Upper lobe of left lung (tissue), 6 donors: ENCODE results near the gene ST6GALNAC3. TPM values are rescaled to one million over a fixed set of nuclear protein-coding genes. Genes with fewer than 3 reads are reported as not detected.

Experiments
- ATAC-seq, 2 donors: fragments of 200-7000 bp; cut with Tn5 transposase; one replicate each; pipeline ENCODE4 v1.9.1; 2022; ENCODE audit warnings: mild to moderate bottlenecking in 2 of 2, moderate library complexity in 2 of 2; ENCODE audit not compliant: low FRiP score in 2 of 2
- DNase-seq, 2 donors: peaks; one replicate each; pipeline ENCODE4 v3.0.0-alpha.2; 2019 to 2020
- H3K27ac ChIP-seq, 4 donors: fragments of 200-600 bp; sonication (generic); one replicate each; pipeline ENCODE4 v1.5.1; 2016 to 2019
- H3K27me3 ChIP-seq, 4 donors: fragments of 200-600 bp; sonication (generic); one replicate each; pipeline ENCODE4 v1.5.1; 2017 to 2019
- H3K36me3 ChIP-seq, 4 donors: fragments of 200-600 bp; sonication (generic); one replicate each; pipeline ENCODE4 v1.5.1; 2016 to 2019
- H3K4me1 ChIP-seq, 4 donors: fragments of 200-600 bp; sonication (generic); one replicate each; pipeline ENCODE4 v1.5.1; 2018 to 2019
- H3K4me3 ChIP-seq, 4 donors: fragments of 200-600 bp; sonication (generic); one replicate each; pipeline ENCODE4 v1.5.1; 2017 to 2019; ENCODE audit warnings: mild to moderate bottlenecking in 2 of 4, moderate library complexity in 1 of 4
- H3K9me3 ChIP-seq, 4 donors: fragments of 200-600 bp; sonication (generic); one replicate each; pipeline ENCODE4 v1.5.1; 2018 to 2019
- EP300 ChIP-seq, 4 donors: sonication (generic); formaldehyde crosslinking; IDR thresholded peaks; one replicate each; pipeline ENCODE4 v1.5.1; 2017; ENCODE audit warnings: antibody characterized with exemption in 4 of 4, control low read depth in 2 of 4
- POLR2A ChIP-seq, 4 donors: fragments of 450-650 bp; IDR thresholded peaks; one replicate each; pipeline ENCODE4 v1.5.1; 2016 to 2017; ENCODE audit warnings: antibody characterized with exemption in 4 of 4, mild to moderate bottlenecking in 2 of 4
- POLR2AphosphoS5 ChIP-seq, 2 donors: sonication (generic); formaldehyde crosslinking; IDR thresholded peaks; one replicate each; pipeline ENCODE4 v1.5.1; 2017; ENCODE audit warnings: antibody characterized with exemption in 2 of 2
- WGBS, 2 donors: methylation state at CpG; one replicate each; pipeline ENCODE4 v1.1.5; 2017 to 2018; 5-methylcytosine and 5-hydroxymethylcytosine counted together
- total RNA-seq, 6 donors: library from RNA; depleted of rRNA in 4 of 6; stranded (reverse); fragments of >200 nt in 4 of 6; gene quantifications; one replicate each; pipeline versions ENCODE4 v1.1.0 to v1.2.1, GENCODE V29; 2016 to 2021
- TF ChIP-seq, protein P1 (sequence below), 6 experiments: fragments of 450-650 bp in 4 of 6; fragments of 200-600 bp in 2 of 6; sonication (generic) in 2 of 6; IDR thresholded peaks; one replicate each; pipeline ENCODE4 v1.5.1; 2016 to 2019; ENCODE audit warnings: antibody characterized with exemption in 6 of 6
- donor health status: DM: no; HTN: no; CAD: no; lungs with moderate emphysema.
- donor health status: DM: no; HTN: yes; CAD: no; lungs with severe emphysema.

ST6GALNAC3 gene
- total RNA-seq, 6 donors from 2014 or later, result 5.8 to 13.1 (median 11.3) TPM

DNA sequence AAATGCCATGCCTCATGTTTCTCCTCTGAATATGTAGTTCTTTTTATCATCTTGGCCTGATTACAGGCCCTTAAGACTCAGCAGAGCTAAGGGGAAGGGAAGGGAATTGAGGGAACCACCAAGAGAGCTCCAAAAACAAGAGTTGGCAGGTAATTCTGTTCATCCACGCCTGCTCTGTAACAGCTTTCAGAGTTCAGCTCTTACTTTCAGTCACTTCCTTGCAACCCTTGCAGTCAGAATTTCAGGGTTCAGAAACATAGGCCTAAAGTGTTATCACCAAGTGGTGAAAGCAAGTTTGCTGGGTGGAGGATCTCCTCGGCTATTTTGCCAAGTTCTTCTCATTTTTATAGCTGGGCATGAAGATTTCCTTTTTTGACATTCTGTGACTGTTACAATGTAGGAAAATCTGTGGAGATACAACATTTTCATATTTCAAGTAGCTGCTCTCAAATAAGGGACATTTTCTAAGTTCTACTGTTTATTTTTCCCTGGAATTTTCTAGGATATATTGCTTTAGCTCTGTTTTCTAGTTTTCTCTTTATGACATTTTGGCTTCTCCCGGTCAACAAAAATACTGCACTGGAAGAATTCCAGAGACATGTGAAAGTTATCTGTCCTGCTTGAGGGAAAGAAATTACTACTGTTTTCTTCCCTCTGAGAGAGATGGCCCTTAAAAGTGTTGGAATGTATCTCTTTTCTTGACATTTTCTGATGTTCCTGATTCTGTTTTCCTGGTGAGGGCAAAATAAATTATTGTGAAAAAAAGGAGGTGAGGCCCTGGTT lies 540.9 kb downstream of the ST6GALNAC3 start:
- no peak for DNase-seq
- TF ChIP-seq EP300 (IDR thresholded peaks at IDR 0.05), result no peak
- TF ChIP-seq, protein P1, sequence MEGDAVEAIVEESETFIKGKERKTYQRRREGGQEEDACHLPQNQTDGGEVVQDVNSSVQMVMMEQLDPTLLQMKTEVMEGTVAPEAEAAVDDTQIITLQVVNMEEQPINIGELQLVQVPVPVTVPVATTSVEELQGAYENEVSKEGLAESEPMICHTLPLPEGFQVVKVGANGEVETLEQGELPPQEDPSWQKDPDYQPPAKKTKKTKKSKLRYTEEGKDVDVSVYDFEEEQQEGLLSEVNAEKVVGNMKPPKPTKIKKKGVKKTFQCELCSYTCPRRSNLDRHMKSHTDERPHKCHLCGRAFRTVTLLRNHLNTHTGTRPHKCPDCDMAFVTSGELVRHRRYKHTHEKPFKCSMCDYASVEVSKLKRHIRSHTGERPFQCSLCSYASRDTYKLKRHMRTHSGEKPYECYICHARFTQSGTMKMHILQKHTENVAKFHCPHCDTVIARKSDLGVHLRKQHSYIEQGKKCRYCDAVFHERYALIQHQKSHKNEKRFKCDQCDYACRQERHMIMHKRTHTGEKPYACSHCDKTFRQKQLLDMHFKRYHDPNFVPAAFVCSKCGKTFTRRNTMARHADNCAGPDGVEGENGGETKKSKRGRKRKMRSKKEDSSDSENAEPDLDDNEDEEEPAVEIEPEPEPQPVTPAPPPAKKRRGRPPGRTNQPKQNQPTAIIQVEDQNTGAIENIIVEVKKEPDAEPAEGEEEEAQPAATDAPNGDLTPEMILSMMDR (IDR thresholded peaks at IDR 0.05), result no peak
- no peak for TF ChIP-seq POLR2AphosphoS5 (IDR thresholded peaks at IDR 0.05)
- TF ChIP-seq POLR2A (IDR thresholded peaks at IDR 0.05), result no peak
- H3K4me1 ChIP-seq, result no peaks in the 10 kb centered on the region
- no peaks in the 10 kb centered on the region for H3K27me3 ChIP-seq
- no peak for ATAC-seq
- H3K4me3 ChIP-seq, result no peak overlapping the region
- WGBS, 2 donors, result 77 to 85% methylated on average over 3 of the region's 3 CpGs
- no peak overlapping the region for H3K27ac ChIP-seq
- H3K9me3 ChIP-seq, result no peaks in the 10 kb centered on the region
- H3K36me3 ChIP-seq, result no peaks in the 10 kb centered on the region

- H3K4me1 ChIP-seq, result no peaks in the 10 kb centered on the region
- no peaks in the 10 kb centered on the region for H3K9me3 ChIP-seq
- no peak for DNase-seq
- no peak for TF ChIP-seq POLR2A (IDR thresholded peaks at IDR 0.05)
- TF ChIP-seq POLR2AphosphoS5 (IDR thresholded peaks at IDR 0.05), result no peak
- TF ChIP-seq EP300 (IDR thresholded peaks at IDR 0.05), result no peak
- TF ChIP-seq, protein P1 (IDR thresholded peaks at IDR 0.05), result no peak
- WGBS, 2 donors, result 93 to 97% methylated on average over 4 of the region's 4 CpGs
- ATAC-seq, result no peak
- no peak overlapping the region for H3K4me3 ChIP-seq
- H3K27ac ChIP-seq, result no peak overlapping the region
- no peaks in the 10 kb centered on the region for H3K36me3 ChIP-seq
- H3K27me3 ChIP-seq, result no peaks in the 10 kb centered on the region
These were observed 545.8 kb downstream of the ST6GALNAC3 start for GRCh38 chr1:76620371-76620770.

- no peak for DNase-seq
- TF ChIP-seq POLR2AphosphoS5 (IDR thresholded peaks at IDR 0.05) (no peak), POLR2A (IDR thresholded peaks at IDR 0.05) (no peak), EP300 (IDR thresholded peaks at IDR 0.05) (no peak)
- TF ChIP-seq, protein P1 (IDR thresholded peaks at IDR 0.05), result no peak
- WGBS, 2 donors, result 80 to 81% methylated on average over 7 of the region's 7 CpGs
- no peak overlapping the region for H3K27ac ChIP-seq
- no peak overlapping the region for H3K4me3 ChIP-seq
- H3K9me3 ChIP-seq, result no peaks in the 10 kb centered on the region
- H3K4me1 ChIP-seq, result no peaks in the 10 kb centered on the region
- ATAC-seq, result no peak
- H3K36me3 ChIP-seq, result no peaks in the 10 kb centered on the region
- no peaks in the 10 kb centered on the region for H3K27me3 ChIP-seq
These were observed 548.4 kb downstream of the ST6GALNAC3 start for GRCh38 chr1:76622774-76623528.

DNA sequence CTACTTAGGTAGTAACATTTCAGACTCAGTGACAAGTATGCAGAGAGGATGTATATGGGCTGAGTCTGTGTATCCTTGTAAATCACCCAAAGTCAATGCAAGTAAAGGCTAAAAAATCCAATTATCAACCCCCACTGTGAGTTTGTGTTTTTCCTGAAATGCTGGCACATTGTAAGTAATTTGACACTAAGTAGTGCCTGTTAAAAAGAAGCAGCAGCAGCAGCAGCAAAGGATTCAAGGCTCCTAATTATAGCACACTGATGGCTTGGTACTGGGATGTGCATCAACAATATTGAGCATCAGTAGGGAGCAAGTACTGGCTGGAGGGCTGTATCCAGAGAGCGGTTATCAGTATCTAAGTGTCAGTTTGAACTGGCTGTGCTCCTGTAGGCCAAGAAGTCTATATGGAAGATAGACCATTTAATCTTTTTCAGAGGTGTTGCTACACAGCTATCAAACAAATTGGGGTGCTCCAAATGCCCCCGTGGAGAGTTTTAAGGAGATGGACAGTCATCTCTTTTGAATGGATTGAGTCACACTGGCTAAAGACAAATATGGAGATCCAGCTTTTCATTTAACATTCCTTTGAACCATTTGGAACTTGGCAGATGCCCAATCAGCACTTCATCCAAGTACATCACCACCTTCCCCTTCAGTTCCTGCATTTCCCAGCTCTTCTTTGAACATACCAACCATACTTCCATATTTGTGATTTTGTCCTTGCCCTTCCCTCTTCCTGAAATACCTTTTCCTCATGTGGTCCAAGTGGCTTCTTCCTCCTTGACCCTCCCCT lies 551.5 kb downstream of the ST6GALNAC3 start:
- Histone ChIP-seq H3K27ac (no peak overlapping the region), H3K9me3 (no peaks in the 10 kb centered on the region), H3K27me3 (no peaks in the 10 kb centered on the region), H3K36me3 (no peaks in the 10 kb centered on the region), H3K4me1 (no peaks in the 10 kb centered on the region), H3K4me3 (no peak overlapping the region)
- DNase-seq (no peak), ATAC-seq (no peak)
- WGBS, 2 donors, result 72 to 89% methylated on average over 2 of the region's 2 CpGs
- no peak for TF ChIP-seq POLR2A (IDR thresholded peaks at IDR 0.05)
- TF ChIP-seq, protein P1 (IDR thresholded peaks at IDR 0.05), result no peak
- TF ChIP-seq POLR2AphosphoS5 (IDR thresholded peaks at IDR 0.05), result no peak
- TF ChIP-seq EP300 (IDR thresholded peaks at IDR 0.05), result no peak
